GM10847 (cell line): Measurements from ENCODE around the gene EDN1.

ENCODE experiments used
- POLR2A ChIP-seq: IDR thresholded peaks from 2 replicates; pipeline ENCODE4 v1.6.1; 2011; ENCODE audit not compliant: insufficient read length; ENCODE audit errors: extremely low read depth

Gene EDN1

GRCh38 chr6:12262236-12263061 lies 27.7 kb upstream of the EDN1 start:
- TF ChIP-seq POLR2A: no peak

- TF ChIP-seq POLR2A: no peak
Observed at GRCh38 chr6:12263403-12263802, 26.8 kb upstream of the EDN1 start.

- no peak for TF ChIP-seq POLR2A
Observed at GRCh38 chr6:12264671-12265070, 25.5 kb upstream of the EDN1 start.

GRCh38 chr6:12265296-12265695 lies 24.9 kb upstream of the EDN1 start:
- no peak for TF ChIP-seq POLR2A

- TF ChIP-seq POLR2A: no peak
Observed at GRCh38 chr6:12265791-12266190, 24.4 kb upstream of the EDN1 start.

- no peak for TF ChIP-seq POLR2A
Observed at GRCh38 chr6:12266571-12266970, 23.6 kb upstream of the EDN1 start.

- TF ChIP-seq POLR2A: no peak
Observed at GRCh38 chr6:12269110-12269509, 21.1 kb upstream of the EDN1 start.

GRCh38 chr6:12270551-12271230 lies 19.5 kb upstream of the EDN1 start:
- no peak for TF ChIP-seq POLR2A

GRCh38 chr6:12271594-12271993 lies 18.6 kb upstream of the EDN1 start:
- TF ChIP-seq POLR2A: no peak

GRCh38 chr6:12271997-12272396 lies 18.2 kb upstream of the EDN1 start:
- no peak for TF ChIP-seq POLR2A

- no peak for TF ChIP-seq POLR2A
Observed at GRCh38 chr6:12275107-12275506, 15.1 kb upstream of the EDN1 start.

- TF ChIP-seq POLR2A: no peak
Observed at GRCh38 chr6:12276930-12277315, 13.2 kb upstream of the EDN1 start.

- TF ChIP-seq POLR2A: no peak
Observed at GRCh38 chr6:12277386-12277785, 12.8 kb upstream of the EDN1 start.

- TF ChIP-seq POLR2A: no peak
Observed at GRCh38 chr6:12278915-12279314, 11.2 kb upstream of the EDN1 start.

- TF ChIP-seq POLR2A: no peak
Observed at GRCh38 chr6:12279322-12280091, 10.7 kb upstream of the EDN1 start.

- TF ChIP-seq POLR2A: no peak
Observed at GRCh38 chr6:12280458-12280857, 9.7 kb upstream of the EDN1 start.
